ENCODE measurements around the gene OR2L2.
"Not testable (repeated sequence)": the region's sequence is repeated elsewhere in the genome, so short reads cannot be mapped to it uniquely, and the experiment has no call there.

Gene OR2L2

GRCh38 chr1:248029770-248030169 is at the start of gene OR2L2:
Gene OR2L2, plus strand, starts transcription at chr1:248030070. Its CDS starts 8,198 bp downstream, at chr1:248038268.
- DNase-seq, result no peak

- no peak for DNase-seq
Measured at GRCh38 chr1:247992986-247993385, 36.9 kb upstream of the OR2L2 start.

- DNase-seq, result no peak
Measured at GRCh38 chr1:247998811-247999210, 31.1 kb upstream of the OR2L2 start.

- DNase-seq, result no peak
Measured at GRCh38 chr1:248000169-248000568, 29.7 kb upstream of the OR2L2 start.

GRCh38 chr1:248007778-248008177 is 22.1 kb upstream of the OR2L2 start:
- DNase-seq, result no peak

GRCh38 chr1:248009681-248010080 is 20.2 kb upstream of the OR2L2 start:
- no peak for DNase-seq

GRCh38 chr1:248013229-248013710 is 16.6 kb upstream of the OR2L2 start, which contains the start of gene OR2L5:
Gene OR2L5, plus strand, starts transcription at chr1:248013660. Its CDS starts 8,288 bp downstream, at chr1:248021948.
- DNase-seq, result peak; percentile 12

GRCh38 chr1:248015803-248016202 is 14.1 kb upstream of the OR2L2 start:
- DNase-seq, result no peak

GRCh38 chr1:248045209-248045608 is 15.3 kb downstream of the OR2L2 start:
- no peak for DNase-seq

- no peak for DNase-seq
Measured at GRCh38 chr1:248046536-248046935, 16.7 kb downstream of the OR2L2 start, which contains the start of gene OR2L3. Gene OR2L3, plus strand, starts transcription at chr1:248046836. Its CDS starts 13,846 bp downstream, at chr1:248060682.

- DNase-seq, result no peak
Measured at GRCh38 chr1:248047008-248047407, 17.1 kb downstream of the OR2L2 start.

- no peak for DNase-seq
Measured at GRCh38 chr1:248054671-248055070, 24.8 kb downstream of the OR2L2 start.

GRCh38 chr1:248055261-248055660 is 25.4 kb downstream of the OR2L2 start:
- DNase-seq, result no peak

- DNase-seq, result no peak
Measured at GRCh38 chr1:248065071-248065470, 35.2 kb downstream of the OR2L2 start.

GRCh38 chr1:248065604-248066003 is 35.7 kb downstream of the OR2L2 start:
- no peak for DNase-seq

- not testable (repeated sequence) for DNase-seq
Measured at GRCh38 chr1:248083864-248084263, 54.0 kb downstream of the OR2L2 start.

All from HCEC 1CT (cell line).